Testis (tissue), 3 donors: ENCODE data around the gene C1QTNF12. TPM values are rescaled to one million over a fixed set of nuclear protein-coding genes. Genes with fewer than 3 reads are reported as not detected.

Source experiments
- DNase-seq: peaks from one replicate; pipeline ENCODE4 v3.0.0-alpha.2; 2019
- H3K27ac ChIP-seq, 2 donors: fragments of 200-600 bp; sonication (generic); one replicate each; pipeline ENCODE4 v1.5.1; 2019
- H3K27me3 ChIP-seq: fragments of 200-600 bp; sonication (generic); one replicate; pipeline ENCODE4 v1.5.1; 2019
- H3K36me3 ChIP-seq: fragments of 200-600 bp; sonication (generic); one replicate; pipeline ENCODE4 v1.5.1; 2017; ENCODE audit warnings: low read depth; ENCODE audit errors: missing control alignments
- H3K4me1 ChIP-seq: fragments of 200-600 bp; sonication (generic); one replicate; pipeline ENCODE4 v1.5.1; 2019
- H3K4me3 ChIP-seq, 2 donors: fragments of 200-600 bp; sonication (generic); one replicate each; pipeline ENCODE4 v1.5.1; 2017 to 2019
- H3K9me3 ChIP-seq: fragments of 200-600 bp; sonication (generic); one replicate; pipeline ENCODE4 v1.5.1; 2017
- CTCF ChIP-seq, 3 experiments: fragments of 450-650 bp in 2 of 3; fragments of 200-600 bp in 1 of 3; sonication (generic) in 1 of 3; IDR thresholded peaks; one replicate each; pipeline ENCODE4 v1.5.1; 2016 to 2019; ENCODE audit warnings: antibody characterized with exemption in 3 of 3, mild to moderate bottlenecking in 2 of 3, moderate library complexity in 1 of 3
- POLR2A ChIP-seq: fragments of 450-650 bp; IDR thresholded peaks from one replicate; pipeline ENCODE4 v1.6.1; 2017; ENCODE audit warnings: antibody characterized with exemption, mild to moderate bottlenecking, moderate library complexity
- WGBS, 2 donors: methylation state at CpG; one replicate each; pipeline ENCODE4 v1.1.5; 2018; 5-methylcytosine and 5-hydroxymethylcytosine counted together
- intact Hi-C: fragments of 100-400 bp; cut with DNase I; formaldehyde crosslinking; loops from one replicate; pipeline ENCODE4 v1.15.1; 2023; ENCODE audit warnings: low total_unique reads
- polyA plus RNA-seq: library from polyadenylated mRNA; stranded (reverse); fragments of 350-450 nt; fragmentation: Illumina TruSeq; extraction: RNeasy Lipid Tissue Mini Kit (QIAGEN cat#74804); gene quantifications from one replicate; pipeline ENCODE4 v1.2.3, GENCODE V29; 2014; ENCODE audit warnings: low read depth, low replicate concordance; ENCODE audit not compliant: insufficient read depth
- total RNA-seq, 2 donors: library from RNA; depleted of rRNA; stranded (reverse); fragments of >200 nt; gene quantifications; one replicate each; pipeline ENCODE4 v1.2.3, GENCODE V29; 2016

C1QTNF12 gene
- total and polyA plus RNA-seq, 3 donors from 2014 or later, result 2.7 to 7.7 (median 4.7) TPM

- H3K4me3 ChIP-seq, result no peak overlapping the region
- WGBS, 2 donors, result 77 to 100% methylated on average over 4 to 15 of the region's 15 CpGs
- H3K27ac ChIP-seq, result no peak overlapping the region
- TF ChIP-seq CTCF (IDR thresholded peaks at IDR 0.05), result peak; percentile 42 to 44 (median 43)
- no peak for TF ChIP-seq POLR2A
- H3K9me3 ChIP-seq, result no peaks in the 10 kb centered on the region
- intact Hi-C loops, result no loop called here
- DNase-seq, result peak; percentile 69
- peaks cover 11% of the 10 kb centered on the region for H3K4me1 ChIP-seq
- H3K27me3 ChIP-seq, result no peaks in the 10 kb centered on the region
- H3K36me3 ChIP-seq, result no peaks in the 10 kb centered on the region
These were observed 43.8 kb upstream of the C1QTNF12 start for GRCh38 chr1:1290238-1290731.

- Histone ChIP-seq H3K4me3 (no peak overlapping the region), H3K4me1 (peaks cover 11% of the 10 kb centered on the region), H3K27me3 (no peaks in the 10 kb centered on the region), H3K27ac (no peak overlapping the region), H3K9me3 (no peaks in the 10 kb centered on the region), H3K36me3 (no peaks in the 10 kb centered on the region)
- intact Hi-C loops, result no loop called here
- 85 to 90% methylated on average over 10 to 45 of the region's 46 CpGs for WGBS, 2 donors
- TF ChIP-seq POLR2A (no peak), CTCF (IDR thresholded peaks at IDR 0.05) (no peak)
- no peak for DNase-seq
These were observed 41.0 kb upstream of the C1QTNF12 start for GRCh38 chr1:1287288-1288110.

- intact Hi-C loops, result no loop called here
- WGBS, 2 donors, result 73 to 93% methylated on average over 3 to 49 of the region's 50 CpGs
- TF ChIP-seq POLR2A (no peak), CTCF (IDR thresholded peaks at IDR 0.05) (no peak)
- peaks cover 18% of the 10 kb centered on the region for H3K4me1 ChIP-seq
- no peak overlapping the region for H3K4me3 ChIP-seq
- no peaks in the 10 kb centered on the region for H3K27me3 ChIP-seq
- H3K9me3 ChIP-seq, result no peaks in the 10 kb centered on the region
- no peak overlapping the region for H3K27ac ChIP-seq
- DNase-seq, result no peak
- no peaks in the 10 kb centered on the region for H3K36me3 ChIP-seq
These were observed 40.1 kb upstream of the C1QTNF12 start for GRCh38 chr1:1286313-1287261.

GRCh38 chr1:1285611-1286311 lies 39.2 kb upstream of the C1QTNF12 start:
- intact Hi-C loops, result no loop called here
- H3K27me3 ChIP-seq, result no peaks in the 10 kb centered on the region
- 76% methylated on average over 33 of the region's 37 CpGs; no CpG with 5 or more reads in 1 of the 2 donors for WGBS, 2 donors
- peaks cover 14% of the 10 kb centered on the region for H3K4me1 ChIP-seq
- TF ChIP-seq POLR2A, result no peak
- no peak for TF ChIP-seq CTCF (IDR thresholded peaks at IDR 0.05)
- H3K9me3 ChIP-seq, result no peaks in the 10 kb centered on the region
- DNase-seq, result no peak
- no peak overlapping the region for H3K27ac ChIP-seq
- no peak overlapping the region for H3K4me3 ChIP-seq
- no peaks in the 10 kb centered on the region for H3K36me3 ChIP-seq
